GM21825 (cell line): Measurements from ENCODE around the gene NPNT.
A peak's percentile ranks its signal among the peaks of the same experiment; 100 is the strongest.
"Not testable (repeated sequence)": the region's sequence is repeated elsewhere in the genome, so short reads cannot be mapped to it uniquely, and the experiment has no call there.

Experiments used
- ATAC-seq: cut with Tn5 transposase; IDR thresholded peaks from one replicate; pipeline ENCODE4 v1.9.1; 2021; ENCODE audit warnings: mild to moderate bottlenecking, moderate library complexity; ENCODE audit not compliant: unreplicated experiment

The NPNT gene

GRCh38 chr4:105894660-105895582 lies at the start of gene NPNT:
Gene NPNT (plus strand): TSS chr4:105895471. CDS start chr4:105895653, 182 bp downstream.
- peak; percentile 30 for ATAC-seq

GRCh38 chr4:105845559-105845958 lies 49.7 kb upstream of the NPNT start:
- no peak for ATAC-seq

- ATAC-seq = not testable (repeated sequence)
Observed at GRCh38 chr4:105848359-105848758, 46.9 kb upstream of the NPNT start.

- ATAC-seq = no peak
Observed at GRCh38 chr4:105851196-105851595, 44.1 kb upstream of the NPNT start.

- ATAC-seq = not testable (repeated sequence)
Observed at GRCh38 chr4:105852230-105852629, 43.0 kb upstream of the NPNT start.

- no peak for ATAC-seq
Observed at GRCh38 chr4:105858466-105859040, 36.7 kb upstream of the NPNT start.

- ATAC-seq = no peak
Observed at GRCh38 chr4:105859233-105859632, 36.0 kb upstream of the NPNT start.

- ATAC-seq = no peak
Observed at GRCh38 chr4:105870963-105871362, 24.3 kb upstream of the NPNT start.

- no peak for ATAC-seq
Observed at GRCh38 chr4:105871997-105872396, 23.3 kb upstream of the NPNT start.

- ATAC-seq = no peak
Observed at GRCh38 chr4:105875233-105875632, 20.0 kb upstream of the NPNT start.

GRCh38 chr4:105878668-105879067 lies 16.6 kb upstream of the NPNT start:
- no peak for ATAC-seq

- no peak for ATAC-seq
Observed at GRCh38 chr4:105887508-105887907, 7.8 kb upstream of the NPNT start.

- peak; percentile 53 for ATAC-seq
Observed at GRCh38 chr4:105895583-105896460, 551 bp downstream of the NPNT start.

GRCh38 chr4:105896461-105896942 lies 1.2 kb downstream of the NPNT start:
- peak; percentile 6 for ATAC-seq

GRCh38 chr4:105896984-105897775 lies 1.9 kb downstream of the NPNT start:
- ATAC-seq = no peak

- ATAC-seq = no peak
Observed at GRCh38 chr4:105900541-105900940, 5.3 kb downstream of the NPNT start.

GRCh38 chr4:105902550-105903262 lies 7.4 kb downstream of the NPNT start:
- no peak for ATAC-seq

- no peak for ATAC-seq
Observed at GRCh38 chr4:105909787-105910281, 14.6 kb downstream of the NPNT start.

- ATAC-seq = no peak
Observed at GRCh38 chr4:105911426-105911825, 16.2 kb downstream of the NPNT start.
